Central memory CD4-positive, alpha-beta T cell (primary cell): ENCODE results near the gene THSD8.
"Not testable (repeated sequence)": the region's sequence is repeated elsewhere in the genome, so short reads cannot be mapped to it uniquely, and the experiment has no call there.

ENCODE experiments used
- DNase-seq: peaks from one replicate; pipeline ENCODE4 v3.0.0; 2022

THSD8 gene

DNA sequence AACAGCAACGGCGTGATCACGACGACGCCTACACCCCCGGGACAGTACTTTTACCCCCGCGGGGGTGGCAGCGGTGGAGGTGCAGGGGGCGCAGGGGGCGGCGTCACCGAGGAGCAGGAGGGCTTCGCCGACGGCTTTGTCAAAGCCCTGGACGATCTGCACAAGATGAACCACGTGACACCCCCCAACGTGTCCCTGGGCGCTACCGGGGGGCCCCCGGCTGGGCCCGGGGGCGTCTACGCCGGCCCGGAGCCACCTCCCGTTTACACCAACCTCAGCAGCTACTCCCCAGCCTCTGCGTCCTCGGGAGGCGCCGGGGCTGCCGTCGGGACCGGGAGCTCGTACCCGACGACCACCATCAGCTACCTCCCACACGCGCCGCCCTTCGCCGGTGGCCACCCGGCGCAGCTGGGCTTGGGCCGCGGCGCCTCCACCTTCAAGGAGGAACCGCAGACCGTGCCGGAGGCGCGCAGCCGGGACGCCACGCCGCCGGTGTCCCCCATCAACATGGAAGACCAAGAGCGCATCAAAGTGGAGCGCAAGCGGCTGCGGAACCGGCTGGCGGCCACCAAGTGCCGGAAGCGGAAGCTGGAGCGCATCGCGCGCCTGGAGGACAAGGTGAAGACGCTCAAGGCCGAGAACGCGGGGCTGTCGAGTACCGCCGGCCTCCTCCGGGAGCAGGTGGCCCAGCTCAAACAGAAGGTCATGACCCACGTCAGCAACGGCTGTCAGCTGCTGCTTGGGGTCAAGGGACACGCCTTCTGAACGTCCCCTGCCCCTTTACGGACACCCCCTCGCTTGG, 9.6 kb upstream of the THSD8 start:
- peak; percentile 63 for DNase-seq

DNA sequence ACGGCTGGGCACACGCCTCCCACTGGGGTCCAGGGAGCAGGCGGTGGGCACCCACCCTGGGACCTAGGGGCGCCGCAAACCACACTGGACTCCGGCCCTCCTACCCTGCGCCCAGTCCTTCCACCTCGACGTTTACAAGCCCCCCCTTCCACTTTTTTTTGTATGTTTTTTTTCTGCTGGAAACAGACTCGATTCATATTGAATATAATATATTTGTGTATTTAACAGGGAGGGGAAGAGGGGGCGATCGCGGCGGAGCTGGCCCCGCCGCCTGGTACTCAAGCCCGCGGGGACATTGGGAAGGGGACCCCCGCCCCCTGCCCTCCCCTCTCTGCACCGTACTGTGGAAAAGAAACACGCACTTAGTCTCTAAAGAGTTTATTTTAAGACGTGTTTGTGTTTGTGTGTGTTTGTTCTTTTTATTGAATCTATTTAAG, 9.0 kb upstream of the THSD8 start:
- DNase-seq = no peak

DNA sequence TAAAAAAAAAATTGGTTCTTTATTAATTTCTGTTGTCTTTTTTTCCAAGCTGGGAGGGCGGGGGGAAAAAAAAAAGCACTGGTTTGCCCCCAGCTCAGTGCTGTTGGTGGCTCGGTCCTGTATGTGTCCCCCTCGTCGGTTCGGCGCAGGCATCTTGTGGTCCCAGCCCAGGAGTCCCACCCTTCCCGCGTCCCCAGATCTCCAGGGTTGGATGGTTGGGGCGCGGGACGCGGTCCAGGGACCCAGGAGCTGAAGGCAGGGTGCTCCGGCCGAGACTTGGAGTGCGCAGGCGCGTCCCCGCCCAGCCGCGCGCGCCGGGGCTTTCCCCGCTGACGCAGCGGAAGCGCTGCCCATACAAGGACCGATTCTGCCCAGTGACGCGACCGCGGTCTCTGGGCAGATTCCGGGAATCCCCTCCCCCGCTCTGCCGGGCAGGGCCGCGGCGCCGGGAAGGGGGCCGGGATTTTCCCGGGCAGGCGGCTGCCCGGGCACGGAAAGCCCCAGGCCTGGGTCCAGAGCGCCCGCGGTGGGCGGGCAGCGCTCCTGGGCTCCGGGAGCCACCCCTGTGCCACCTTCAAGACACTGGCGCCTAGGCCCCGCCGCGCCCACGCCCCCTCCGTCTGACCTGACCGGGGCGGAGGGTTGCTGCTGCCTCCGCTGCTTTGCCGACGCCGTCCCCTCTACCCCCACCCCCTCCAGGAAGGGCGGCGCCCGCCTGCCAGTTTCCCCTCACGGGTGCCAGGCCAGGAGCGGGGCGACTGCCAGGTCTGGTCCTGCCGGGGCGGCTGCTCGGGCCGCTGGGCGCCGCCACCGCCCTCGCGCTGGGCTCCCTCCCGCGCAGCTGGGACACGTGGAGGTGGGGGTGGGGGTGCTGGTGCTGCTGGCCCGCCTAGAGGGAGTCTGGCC, 8.3 kb upstream of the THSD8 start:
- peak; percentile 96 for DNase-seq

DNA sequence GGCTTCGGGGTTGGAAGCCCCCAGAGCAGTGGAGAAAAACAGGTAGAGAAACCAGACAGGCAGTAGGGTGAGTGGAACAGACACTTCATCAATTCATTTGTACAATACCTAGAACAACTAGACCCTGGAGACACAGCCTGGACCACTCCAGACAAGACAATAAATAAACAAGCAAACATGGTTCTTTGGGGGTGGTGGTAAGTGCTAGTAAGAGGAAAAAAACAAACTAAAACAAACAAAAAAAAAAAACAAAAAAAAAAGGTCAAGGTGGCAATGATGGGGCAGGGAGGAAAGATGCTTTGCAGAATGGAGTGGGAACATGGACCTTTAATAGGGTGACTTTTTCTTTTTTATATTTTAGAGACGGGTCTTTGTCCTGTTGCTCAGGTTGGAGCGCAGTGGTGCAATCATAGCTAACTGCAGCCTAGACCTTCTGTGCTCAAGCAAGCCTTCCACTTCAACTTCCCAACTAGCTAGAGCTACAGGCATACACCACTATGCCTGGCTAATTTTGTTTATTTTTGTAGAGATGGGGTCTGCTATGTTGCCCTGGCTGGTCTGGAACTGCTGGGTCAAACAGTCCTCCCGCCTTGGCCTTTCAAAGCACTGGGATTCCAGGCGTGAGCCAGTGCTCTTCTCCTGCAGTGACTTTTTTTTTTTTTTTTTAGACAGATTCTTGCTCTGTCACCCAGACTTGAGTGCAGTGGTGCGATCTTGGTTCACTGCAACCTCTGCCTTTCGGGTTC, 7.5 kb upstream of the THSD8 start:
- DNase-seq = peak; percentile 56

DNA sequence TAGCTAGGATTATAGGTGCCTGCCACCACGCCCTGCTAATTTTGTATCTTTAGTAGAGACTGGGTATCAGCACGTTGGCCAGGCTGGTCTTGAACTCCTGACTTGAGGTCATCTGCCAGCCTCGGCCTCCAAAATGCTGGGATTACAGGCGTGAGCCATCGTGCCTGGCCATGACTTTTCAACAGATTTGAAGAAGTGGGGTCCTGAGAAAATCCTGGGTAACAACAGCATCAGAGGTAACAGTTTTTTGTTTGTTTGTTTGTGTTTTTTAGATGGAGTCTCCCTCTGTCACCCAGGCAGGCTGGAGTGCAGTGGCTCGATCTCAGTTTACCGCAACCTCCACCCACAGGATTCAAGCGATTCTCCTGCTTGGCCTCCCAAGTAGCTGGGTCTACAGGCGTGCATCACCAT, 6.9 kb upstream of the THSD8 start:
- DNase-seq = no peak

DNA sequence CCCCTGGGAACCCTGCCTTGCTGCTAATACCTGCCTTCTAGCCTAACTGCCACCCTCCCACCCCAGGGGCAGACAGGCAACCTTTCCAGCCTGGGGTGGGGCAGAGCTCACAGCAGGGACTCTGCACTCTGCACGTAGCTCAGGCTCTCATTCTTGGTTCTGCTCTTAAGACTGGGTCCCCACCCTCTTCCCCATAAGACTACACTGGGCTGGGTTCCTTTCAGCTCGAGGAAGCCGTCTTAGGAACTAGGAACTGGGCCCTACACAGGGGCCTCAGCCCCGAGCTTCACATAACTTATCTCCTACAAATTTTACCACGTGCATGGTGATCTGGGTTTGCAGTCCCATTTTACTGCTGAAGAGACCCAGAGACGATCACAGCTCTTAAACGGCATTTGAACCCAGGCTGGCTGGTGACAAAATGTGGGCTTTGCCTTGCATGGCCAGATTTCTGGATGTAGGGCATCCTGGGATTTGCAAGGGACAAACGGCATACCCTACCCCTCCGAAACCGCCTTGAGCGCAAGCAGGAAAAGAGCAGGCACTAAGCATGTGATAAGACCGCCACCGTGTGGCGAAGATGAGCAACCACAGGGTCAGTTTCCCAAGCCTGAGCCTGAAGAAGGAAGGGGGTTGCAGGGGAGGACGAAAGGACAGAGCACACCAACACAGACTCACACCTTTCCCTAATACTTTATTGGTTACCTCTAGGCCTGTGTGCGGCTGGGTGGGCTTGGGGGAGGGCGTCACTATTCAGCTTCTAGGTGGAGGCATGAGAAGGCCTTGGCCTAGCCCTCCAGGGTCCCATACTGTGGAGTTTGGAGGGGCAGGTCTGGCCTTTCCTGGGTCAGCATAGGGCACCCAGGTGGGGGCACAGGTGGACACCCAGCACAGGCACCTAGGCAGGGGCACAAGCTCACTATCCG, 5.5 kb upstream of the THSD8 start:
- peak; percentile 76 for DNase-seq

DNA sequence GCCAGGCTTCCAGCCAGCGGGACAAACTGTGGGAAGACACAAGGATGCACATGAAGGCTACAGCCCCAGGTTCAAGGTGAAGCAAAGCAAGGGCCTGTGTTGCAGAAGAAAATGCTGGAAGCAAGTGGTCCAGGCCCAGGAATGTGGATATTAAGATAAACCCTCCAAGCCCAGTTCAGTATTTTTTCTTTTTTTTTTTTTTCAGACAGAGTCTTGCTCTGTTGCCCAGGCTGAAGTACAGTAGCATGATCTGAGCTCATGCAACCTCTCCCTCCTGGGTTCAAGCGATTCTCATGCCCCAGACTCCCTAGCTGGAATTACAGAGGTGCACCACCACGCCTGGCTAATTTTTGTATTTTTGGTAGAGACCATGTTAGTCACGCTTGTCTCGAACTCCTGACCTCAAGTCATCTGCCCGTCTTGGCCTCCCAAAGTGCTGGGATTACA, 4.7 kb upstream of the THSD8 start:
- no peak for DNase-seq

DNA sequence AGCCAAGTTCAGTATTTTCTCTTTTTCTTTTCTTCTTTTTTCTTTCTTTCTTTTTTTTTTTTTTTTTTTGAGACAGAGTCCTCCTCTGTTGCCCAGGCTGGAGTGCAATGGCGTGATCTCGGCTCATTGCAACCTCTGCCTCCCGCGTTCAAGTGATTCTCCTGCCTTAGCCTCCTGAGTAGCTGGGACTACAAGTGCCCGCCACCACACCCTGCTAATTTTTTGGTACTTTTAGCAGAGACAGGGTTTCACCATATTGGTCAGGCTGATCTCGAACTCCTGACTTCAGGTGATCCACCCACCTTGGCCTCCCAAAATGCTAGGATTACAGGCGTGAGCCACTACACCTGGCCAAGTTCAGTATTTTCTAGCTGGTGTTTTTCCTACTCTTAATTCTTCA, 4.3 kb upstream of the THSD8 start:
- DNase-seq = not testable (repeated sequence)

DNA sequence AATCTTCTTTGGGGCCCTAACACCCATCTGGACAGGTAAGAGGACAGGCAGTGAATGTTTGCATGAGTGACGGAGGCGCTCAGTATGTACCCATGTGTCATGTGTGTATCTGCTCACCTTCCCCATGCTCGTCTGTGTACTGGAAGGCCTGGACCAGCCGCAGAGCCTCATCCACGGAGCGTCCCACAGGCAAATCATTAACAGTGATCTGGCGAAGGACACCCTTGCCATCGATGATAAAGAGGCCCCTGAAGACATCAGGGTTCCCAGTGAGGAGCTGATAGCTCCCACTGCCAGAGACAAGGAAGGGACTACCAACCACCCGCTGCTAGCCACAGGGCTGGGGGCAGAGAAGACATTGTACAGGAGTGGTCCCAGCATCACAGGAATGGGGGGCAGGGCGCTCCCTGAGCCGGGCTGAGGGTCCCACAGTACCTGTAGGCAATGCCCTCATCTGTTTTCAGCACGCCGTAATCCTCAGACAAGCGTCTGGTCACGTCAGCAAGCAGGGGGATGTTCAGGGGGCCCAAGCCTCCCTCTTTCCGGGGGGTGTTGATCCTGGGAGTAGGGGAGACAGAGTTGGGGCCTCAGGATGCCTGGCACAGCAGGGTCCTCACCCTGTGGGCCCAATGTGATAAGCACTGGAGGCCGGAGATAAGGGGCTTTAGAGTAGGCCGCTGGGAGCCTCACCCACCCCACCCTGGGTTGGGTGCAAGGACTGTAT, 2.0 kb upstream of the THSD8 start:
- DNase-seq = no peak

DNA sequence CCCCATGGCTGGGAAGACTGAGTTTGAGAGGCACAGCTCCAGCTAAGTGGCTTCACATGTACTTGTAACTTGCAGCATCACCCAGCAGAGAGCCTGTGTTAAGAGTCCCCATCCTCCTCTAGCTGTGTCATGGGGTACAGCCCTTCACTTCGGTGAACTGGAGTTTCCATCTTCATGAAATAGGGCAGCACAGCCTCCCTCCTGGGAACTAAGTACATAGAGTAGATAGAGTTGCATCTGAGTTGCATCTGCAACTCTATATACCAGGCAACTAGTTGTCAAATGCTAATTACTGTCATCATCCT, 1.5 kb upstream of the THSD8 start:
- no peak for DNase-seq

DNA sequence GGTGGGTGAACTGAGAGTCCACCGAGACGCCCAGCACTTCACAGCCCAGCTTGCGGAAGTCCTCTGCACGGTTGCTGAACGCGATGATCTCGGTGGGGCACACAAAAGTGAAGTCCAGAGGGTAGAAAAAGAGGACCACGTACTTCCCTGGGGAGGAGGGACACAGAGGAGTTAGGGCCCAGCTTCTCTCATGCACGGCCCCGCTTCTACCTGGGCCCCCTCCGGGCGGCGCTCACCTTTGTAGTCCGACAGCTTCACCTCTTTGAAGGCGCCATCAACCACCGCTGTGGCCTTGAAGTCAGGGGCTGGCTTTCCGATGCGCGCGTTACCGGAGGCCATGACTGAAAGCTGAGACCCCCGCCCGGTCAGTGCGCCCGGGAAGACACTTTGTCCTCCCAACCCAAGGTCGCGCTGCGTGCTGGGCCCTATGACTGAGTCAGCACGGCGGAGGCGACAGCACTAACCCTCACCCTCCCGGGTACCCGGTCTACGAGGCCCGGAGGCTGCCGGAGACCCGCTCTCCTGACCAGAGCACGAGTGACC, 875 bp upstream of the THSD8 start:
- no peak for DNase-seq

DNA sequence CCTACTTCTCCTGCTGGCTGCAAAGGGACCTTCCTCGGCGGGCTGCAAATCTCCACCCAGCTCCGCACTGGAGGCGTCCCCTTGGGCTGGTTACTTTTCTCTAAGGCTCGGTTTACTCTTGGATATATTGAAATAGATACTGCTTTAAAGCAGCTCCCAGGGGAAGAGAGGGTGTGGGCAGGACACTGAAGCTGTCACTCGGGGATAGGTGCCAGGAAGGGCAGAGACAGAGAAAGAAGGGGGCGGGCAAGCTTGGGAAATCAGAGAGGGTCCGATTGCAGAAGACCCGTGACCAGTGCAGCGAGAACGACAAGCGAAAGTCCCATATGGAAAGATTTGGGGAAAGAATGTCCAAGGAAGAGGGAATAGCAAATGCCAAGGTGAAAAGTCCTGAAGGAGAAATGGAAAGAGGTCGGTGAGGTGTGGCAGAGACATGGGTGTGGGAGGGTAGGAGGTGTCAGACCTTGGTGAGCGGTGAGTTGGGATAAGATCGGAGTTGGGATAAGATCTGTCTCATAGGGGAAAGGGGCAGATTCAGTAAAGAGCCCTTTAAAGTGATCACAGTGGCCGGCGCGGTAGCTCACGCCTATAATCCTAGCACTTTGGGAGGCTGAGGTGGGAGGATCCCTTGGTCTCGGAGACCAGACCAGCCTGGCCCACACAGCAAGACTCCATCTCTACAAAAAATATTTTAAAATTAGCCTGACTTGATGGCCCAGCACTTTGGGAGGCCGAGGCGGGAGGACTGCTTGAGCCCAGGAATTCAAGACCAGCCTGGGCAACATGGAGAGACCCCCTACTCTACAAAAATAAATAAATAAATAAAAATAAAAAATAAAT, 618 bp downstream of the THSD8 start:
- DNase-seq = no peak

DNA sequence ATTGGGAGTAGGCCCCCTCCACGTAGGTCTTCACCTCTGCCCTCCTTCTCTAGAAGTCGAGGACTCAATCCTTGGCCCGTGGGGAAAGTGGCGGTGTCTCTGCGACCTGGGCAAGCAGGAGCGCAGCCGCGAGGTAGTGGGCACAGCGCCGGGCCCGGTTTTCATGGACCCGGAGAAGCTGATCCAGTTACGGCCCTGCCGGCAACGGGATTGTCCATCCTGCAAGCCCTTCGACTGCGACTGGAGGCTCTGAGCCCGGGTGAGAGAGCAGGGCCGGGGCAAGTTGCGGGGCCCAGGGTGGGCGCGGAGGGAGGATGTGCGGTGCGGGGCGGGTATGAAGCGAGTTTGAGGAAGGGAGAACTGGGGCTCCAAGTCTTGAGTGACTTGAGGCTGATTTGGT, 2.2 kb downstream of the THSD8 start:
- DNase-seq = no peak

DNA sequence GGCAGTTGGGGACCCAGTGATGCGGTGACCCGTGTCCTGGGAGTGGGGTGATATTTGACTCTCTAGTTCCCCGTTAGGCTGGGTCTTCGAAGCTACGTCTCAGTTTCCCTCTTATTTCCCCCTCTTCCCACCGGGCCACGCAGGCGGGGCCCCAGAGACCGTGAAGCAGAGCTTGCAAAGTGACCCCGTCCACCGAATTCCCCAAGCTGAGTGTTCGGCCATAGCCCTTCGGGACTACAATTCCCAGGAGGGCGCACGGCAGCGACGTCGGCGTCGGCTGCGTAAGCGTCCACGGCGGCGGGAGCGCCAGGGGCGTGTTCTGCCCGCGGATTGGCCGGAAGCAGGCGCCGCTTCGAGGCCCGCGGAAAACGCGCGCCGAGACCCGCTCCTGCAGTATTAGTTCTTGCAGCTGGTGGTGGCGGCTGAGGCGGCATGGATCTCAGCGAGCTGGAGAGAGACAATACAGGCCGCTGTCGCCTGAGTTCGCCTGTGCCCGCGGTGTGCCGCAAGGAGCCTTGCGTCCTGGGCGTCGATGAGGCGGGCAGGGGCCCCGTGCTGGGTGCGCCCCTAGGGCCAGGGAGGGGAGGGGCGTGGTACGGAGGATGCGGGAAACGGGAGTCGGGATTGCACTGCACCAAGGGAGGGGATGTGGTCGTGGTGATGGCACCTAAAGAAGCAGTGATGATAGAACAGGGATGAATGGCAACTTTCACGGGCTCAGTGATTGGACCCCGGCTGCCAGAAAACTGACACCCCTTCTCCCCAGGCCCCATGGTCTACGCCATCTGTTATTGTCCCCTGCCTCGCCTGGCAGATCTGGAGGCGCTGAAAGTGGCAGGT, 4.6 kb downstream of the THSD8 start, which contains the start of gene RNASEH2A:
Gene RNASEH2A (plus strand): TSS at position 343 of the 840 bp plus-strand sequence. CDS start 90 bp downstream, at position 433.
- DNase-seq = peak; percentile 81

DNA sequence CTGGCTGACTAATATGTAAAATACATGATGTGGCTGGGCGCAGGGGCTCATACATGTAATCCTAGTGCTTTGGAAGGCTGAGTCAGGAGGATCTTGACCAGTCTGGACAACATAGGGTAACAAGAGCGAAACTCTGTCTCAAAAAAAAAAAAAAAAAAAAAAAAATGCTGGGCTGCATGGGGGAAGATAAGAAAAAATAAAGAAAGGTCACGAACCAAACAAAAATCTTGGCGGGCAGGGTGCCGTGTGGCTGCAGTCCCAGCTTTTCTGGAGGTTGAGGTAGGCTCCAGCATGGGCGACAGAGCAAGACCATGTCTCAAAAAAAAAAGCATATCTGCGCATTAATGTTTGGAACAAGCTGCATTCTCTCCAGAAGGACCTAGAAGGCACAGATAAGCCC, 13.2 kb downstream of the THSD8 start:
- no peak for DNase-seq

DNA sequence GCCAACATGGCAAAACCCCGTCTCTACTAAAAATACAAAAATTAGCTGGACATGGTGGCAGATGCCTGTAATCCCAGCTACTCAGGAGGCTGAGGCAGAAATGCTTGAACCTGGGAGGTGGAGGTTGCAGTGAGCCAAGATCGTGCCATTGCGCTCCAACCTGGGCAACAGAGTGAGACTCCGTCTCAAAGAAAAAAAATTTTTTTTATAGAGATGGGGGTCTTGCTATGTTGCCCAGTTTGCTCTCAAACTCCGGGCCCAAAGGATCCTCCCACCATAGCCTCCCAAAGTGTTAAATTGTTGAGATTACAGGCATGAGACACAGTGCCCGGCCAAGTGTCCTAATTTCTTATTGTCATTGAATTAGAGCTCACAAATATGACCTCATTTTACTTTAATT, 15.3 kb downstream of the THSD8 start:
- not testable (repeated sequence) for DNase-seq

DNA sequence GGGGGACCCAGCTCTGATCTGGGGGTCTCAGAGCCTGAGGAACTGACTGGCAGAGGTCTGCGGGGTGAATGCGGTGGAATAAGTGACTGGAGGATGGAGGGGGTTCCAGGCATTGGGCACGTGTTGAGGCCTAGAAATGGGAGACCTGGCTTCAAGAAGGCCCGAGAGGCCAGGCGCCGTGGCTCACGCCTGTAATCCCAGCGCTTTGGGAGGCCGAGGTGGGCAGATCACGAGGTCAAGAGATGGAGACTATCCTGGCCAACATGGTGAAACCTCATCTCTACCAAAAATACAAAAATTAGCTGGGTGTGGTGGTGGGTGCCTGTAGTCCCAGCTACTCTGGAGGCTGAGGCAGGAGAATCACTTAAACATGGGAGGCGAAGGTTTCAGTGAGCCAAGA, 15.9 kb downstream of the THSD8 start:
- not testable (repeated sequence) for DNase-seq

DNA sequence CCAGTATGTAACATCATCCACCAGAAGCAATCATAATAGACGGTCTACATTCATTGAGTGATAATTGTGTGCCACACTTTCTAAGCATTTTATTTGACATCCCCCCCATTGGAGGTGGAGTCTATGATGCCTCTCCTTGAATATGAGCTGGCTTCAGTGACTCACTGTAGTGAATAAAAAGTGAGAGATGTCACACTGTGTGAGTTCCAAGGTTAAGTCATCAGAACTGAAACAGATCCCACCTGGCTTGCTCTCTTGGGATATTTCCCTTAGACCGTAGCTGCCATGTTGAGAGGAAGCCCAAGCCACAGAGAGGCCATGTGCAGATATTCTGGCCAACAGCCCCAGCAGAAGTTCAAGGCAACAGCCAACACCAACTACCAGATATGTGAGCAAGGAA, 19.9 kb downstream of the THSD8 start:
- DNase-seq = no peak
